Common myeloid progenitor, CD34-positive (primary cell): ENCODE results near the gene CCNYL1.
"Not testable (repeated sequence)": the region's sequence is repeated elsewhere in the genome, so short reads cannot be mapped to it uniquely, and the experiment has no call there.

Experiments used
- CTCF ChIA-PET: fragments of 350-600 bp; sonication (Branson Sonifier 250); formaldehyde crosslinking; loops from one replicate; lab custom pipeline; 2021; ENCODE audit warnings: antibody characterized with exemption; lab: Charles Lee
- POLR2A ChIA-PET: fragments of 350-600 bp; sonication (Branson Sonifier 250); formaldehyde crosslinking; loops from one replicate; lab custom pipeline; 2021; ENCODE audit warnings: antibody characterized with exemption; lab: Charles Lee
- DNase-seq, 3 donors: peaks; one replicate each; pipeline versions ENCODE4 v3.0.0 to v3.0.0-alpha.2; 2013
- H3K27ac ChIP-seq, 2 experiments: 1 replicate in 1 of 2; 2 replicates in 1 of 2; pipeline ENCODE4 v1.7.0; 2013; ENCODE audit warnings: inconsistent platforms in 2 of 2, low read length in 2 of 2, mild to moderate bottlenecking in 2 of 2, low read depth in 1 of 2, moderate library complexity in 1 of 2; ENCODE audit not compliant: severe bottlenecking in 2 of 2, insufficient read depth in 1 of 2, poor library complexity in 1 of 2
- H3K27me3 ChIP-seq, 5 experiments: replicated peaks in 2 of 5; 1 replicate in 3 of 5; 2 replicates in 2 of 5; pipeline versions ENCODE4 v1.6.1 to v1.7.0; 2013; ENCODE audit warnings: low read length in 4 of 5, mild to moderate bottlenecking in 2 of 5, moderate library complexity in 2 of 5, inconsistent platforms in 1 of 5; ENCODE audit not compliant: insufficient read depth in 5 of 5, control insufficient read depth in 4 of 5
- H3K36me3 ChIP-seq, 4 experiments: 1 replicate in 2 of 4; 2 replicates in 2 of 4; pipeline versions ENCODE4 v1.6.1 to v1.7.0; 2013; ENCODE audit warnings: low read length in 3 of 4, control low read depth in 1 of 4, mild to moderate bottlenecking in 1 of 4; ENCODE audit not compliant: control insufficient read depth in 4 of 4, insufficient read depth in 4 of 4
- H3K4me1 ChIP-seq, 4 experiments: 1 replicate in 3 of 4; 2 replicates in 1 of 4; pipeline versions ENCODE4 v1.6.1 to v1.7.1; 2013; ENCODE audit warnings: low read length in 3 of 4, mild to moderate bottlenecking in 3 of 4, control low read depth in 1 of 4, inconsistent platforms in 1 of 4, moderate library complexity in 1 of 4; ENCODE audit not compliant: control insufficient read depth in 4 of 4, insufficient read depth in 4 of 4; ENCODE audit errors: control extremely low read depth in 1 of 4
- H3K4me3 ChIP-seq, 7 experiments: 1 replicate in 4 of 7; 2 replicates in 3 of 7; pipeline versions ENCODE4 v1.5.1 to v1.7.0; 2013; ENCODE audit warnings: mild to moderate bottlenecking in 7 of 7, low read length in 6 of 7, moderate library complexity in 6 of 7, inconsistent platforms in 2 of 7, low read depth in 2 of 7, control low read depth in 1 of 7; ENCODE audit not compliant: insufficient read depth in 4 of 7, control insufficient read depth in 1 of 7; ENCODE audit errors: extremely low read depth in 1 of 7
- H3K9me3 ChIP-seq, 5 experiments: 1 replicate in 4 of 5; 2 replicates in 1 of 5; pipeline versions ENCODE4 v1.6.1 to v1.7.1; 2013; ENCODE audit warnings: low read length in 4 of 5, mild to moderate bottlenecking in 2 of 5, inconsistent platforms in 1 of 5, low read depth in 1 of 5, moderate library complexity in 1 of 5; ENCODE audit not compliant: control insufficient read depth in 4 of 5, insufficient read depth in 2 of 5; ENCODE audit errors: control extremely low read depth in 1 of 5
- WGBS: methylation state at CpG from one replicate; pipeline ENCODE4 v1.1.5; 2013; ENCODE audit not compliant: insufficient coverage; 5-methylcytosine and 5-hydroxymethylcytosine counted together

CCNYL1 gene

GRCh38 chr2:207750345-207750744 is 38.9 kb downstream of the CCNYL1 start:
- Histone ChIP-seq H3K36me3 (peaks cover 4 to 18% (median 10%) of the 10 kb centered on the region in 4 experiments), H3K4me1 (no peaks in the 10 kb centered on the region), H3K27ac (no peak overlapping the region), H3K9me3 (no peaks in the 10 kb centered on the region), H3K27me3 (no peaks in the 10 kb centered on the region), H3K4me3 (no peak overlapping the region)
- DNase-seq = no peak
- ChIA-PET POLR2A (interaction anchor here (1.5 kb wide), 1 partner anchor 124 kb away, joined by 4 read pairs; no protein-coding TSS in a partner anchor), CTCF (interaction anchor here (0.8 to 7.9 kb wide), 9 partner anchors 13 to 324 kb away, joined by 3 to 88 read pairs (median 5); no protein-coding TSS in a partner anchor)
- 100% methylated on average over 3 of the region's 7 CpGs for WGBS

- Histone ChIP-seq H3K9me3 (no peaks in the 10 kb centered on the region), H3K36me3 (peaks cover 4 to 18% (median 10%) of the 10 kb centered on the region in 4 experiments), H3K27ac (no peak overlapping the region), H3K4me1 (no peaks in the 10 kb centered on the region), H3K4me3 (no peak overlapping the region), H3K27me3 (no peaks in the 10 kb centered on the region)
- DNase-seq = no peak
- POLR2A ChIA-PET = interaction anchor here (0.6 to 1.5 kb wide), 3 partner anchors 15 to 298 kb away, joined by 3 to 4 read pairs (median 4); no protein-coding TSS in a partner anchor
- CTCF ChIA-PET = interaction anchor here (0.8 to 7.9 kb wide), 7 partner anchors 222 to 324 kb away, joined by 3 to 88 read pairs (median 4); no protein-coding TSS in a partner anchor
- no CpG with 5 or more reads among the region's 2 CpGs for WGBS
Measured at GRCh38 chr2:207750876-207751275, 39.4 kb downstream of the CCNYL1 start.

GRCh38 chr2:207753688-207754087 is 42.2 kb downstream of the CCNYL1 start:
- DNase-seq, H3K27ac ChIP-seq, H3K4me1 ChIP-seq, H3K27me3 ChIP-seq, H3K4me3 ChIP-seq, H3K9me3 ChIP-seq, POLR2A ChIA-PET: not testable (repeated sequence)
- CTCF ChIA-PET = interaction anchor here (1.2 to 3.4 kb wide), 2 partner anchors 8 to 10 kb away, joined by 4 to 12 read pairs; no protein-coding TSS in a partner anchor
- peaks cover 2 to 13% (median 10%) of the 10 kb centered on the region in 4 experiments for H3K36me3 ChIP-seq
- no CpG with 5 or more reads among the region's 2 CpGs for WGBS

- H3K36me3 ChIP-seq = peaks cover 2 to 13% (median 10%) of the 10 kb centered on the region in 4 experiments
- no peaks in the 10 kb centered on the region for H3K9me3 ChIP-seq
- ChIA-PET POLR2A (no interaction called here), CTCF (interaction anchor here (0.7 to 3.4 kb wide), 5 partner anchors 9 to 287 kb away, joined by 3 to 12 read pairs (median 4); no protein-coding TSS in a partner anchor)
- no peak overlapping the region for H3K4me3 ChIP-seq
- H3K27ac ChIP-seq = no peak overlapping the region
- no peak for DNase-seq
- peaks cover 0 to 7% (median 3%) of the 10 kb centered on the region in 4 experiments for H3K4me1 ChIP-seq
- 100% methylated on average over 1 of the region's 6 CpGs for WGBS
- no peaks in the 10 kb centered on the region for H3K27me3 ChIP-seq
Measured at GRCh38 chr2:207754498-207755383, 43.3 kb downstream of the CCNYL1 start.

- H3K36me3 ChIP-seq = peaks cover 0 to 2% (median 1%) of the 10 kb centered on the region in 4 experiments
- H3K9me3 ChIP-seq = no peaks in the 10 kb centered on the region
- no peak overlapping the region for H3K4me3 ChIP-seq
- CTCF ChIA-PET = interaction anchor here (1.1 kb wide), 2 partner anchors 12 to 341 kb away, joined by 3 to 4 read pairs; no protein-coding TSS in a partner anchor
- DNase-seq = no peak
- no peaks in the 10 kb centered on the region for H3K27me3 ChIP-seq
- peaks cover 0 to 7% (median 3%) of the 10 kb centered on the region in 4 experiments for H3K4me1 ChIP-seq
- no peak overlapping the region for H3K27ac ChIP-seq
- POLR2A ChIA-PET = no interaction called here
Measured at GRCh38 chr2:207758025-207758424, 46.6 kb downstream of the CCNYL1 start.

- Histone ChIP-seq H3K27me3 (no peaks in the 10 kb centered on the region), H3K4me3 (no peak overlapping the region), H3K27ac (no peak overlapping the region), H3K36me3 (peaks cover 0 to 9% (median 0%) of the 10 kb centered on the region in 4 experiments), H3K4me1 (peaks cover 0 to 7% (median 3%) of the 10 kb centered on the region in 4 experiments), H3K9me3 (no peaks in the 10 kb centered on the region)
- CTCF ChIA-PET = interaction anchor here (1.0 to 1.2 kb wide), 2 partner anchors 10 to 15 kb away, joined by 3 to 5 read pairs; partner anchors contain the start of gene FZD5
- no peak for DNase-seq
- POLR2A ChIA-PET = no interaction called here
- 100% methylated on average over 2 of the region's 2 CpGs for WGBS
Measured at GRCh38 chr2:207759890-207760289, 48.5 kb downstream of the CCNYL1 start.
